Nephron progenitor cell (in vitro differentiated cells): ENCODE measurements around the gene KLF7.

Source experiments
- DNase-seq: peaks from one replicate; pipeline ENCODE4 v3.0.0; 2021
- H3K27ac Mint-ChIP-seq: 2 replicates; pipeline ENCODE4 v1.8.0; 2021; ENCODE audit warnings: mild to moderate bottlenecking, moderate library complexity, mixed read lengths
- H3K27me3 Mint-ChIP-seq: 2 replicates; pipeline ENCODE4 v1.8.0; 2021; ENCODE audit warnings: mild to moderate bottlenecking, low read depth, mixed read lengths; ENCODE audit not compliant: poor library complexity
- H3K36me3 Mint-ChIP-seq: 2 replicates; pipeline ENCODE4 v1.8.0; 2021; ENCODE audit warnings: low read depth, mixed read lengths
- H3K4me1 Mint-ChIP-seq: 2 replicates; pipeline ENCODE4 v1.8.0; 2021; ENCODE audit warnings: mixed read lengths
- H3K4me3 Mint-ChIP-seq: 2 replicates; pipeline ENCODE4 v1.8.0; 2021; ENCODE audit warnings: mild to moderate bottlenecking, moderate library complexity, mixed read lengths
- H3K9me3 Mint-ChIP-seq: 2 replicates; pipeline ENCODE4 v1.8.0; 2021; ENCODE audit warnings: mild to moderate bottlenecking, moderate library complexity, mixed read lengths
- TF ChIP-seq, protein P1 (sequence below): fragments of 200-600 bp; sonication (generic); IDR thresholded peaks from 2 replicates; pipeline ENCODE4 v1.5.0; 2021; ENCODE audit warnings: antibody characterized with exemption

KLF7 gene

DNA sequence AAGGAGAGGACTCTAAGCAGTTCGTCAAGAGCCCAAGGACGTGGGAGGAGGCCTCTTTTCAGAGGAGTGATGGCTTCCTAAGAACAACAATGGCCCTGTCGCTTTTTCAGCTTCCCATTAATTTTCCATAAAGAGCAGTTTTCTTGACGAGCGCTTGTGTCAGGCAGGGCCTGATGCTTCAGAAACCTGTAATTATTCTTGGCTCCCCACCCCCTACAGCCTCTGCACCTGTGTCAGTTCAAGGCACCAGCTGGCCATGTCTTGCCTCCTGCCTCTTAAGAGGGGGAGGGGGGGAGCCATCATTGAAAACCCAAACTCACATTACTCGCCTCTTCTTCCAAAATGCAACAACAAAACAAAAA lies 32.3 kb downstream of the KLF7 start:
- Mint-ChIP-seq H3K4me3 (peak overlapping the region; percentile 72), H3K36me3 (peaks cover 40% of the 10 kb centered on the region), H3K4me1 (peaks cover 71% of the 10 kb centered on the region), H3K9me3 (peaks cover 38% of the 10 kb centered on the region), H3K27ac (peak overlapping the region; percentile 98), H3K27me3 (no peaks in the 10 kb centered on the region)
- TF ChIP-seq, protein P1, sequence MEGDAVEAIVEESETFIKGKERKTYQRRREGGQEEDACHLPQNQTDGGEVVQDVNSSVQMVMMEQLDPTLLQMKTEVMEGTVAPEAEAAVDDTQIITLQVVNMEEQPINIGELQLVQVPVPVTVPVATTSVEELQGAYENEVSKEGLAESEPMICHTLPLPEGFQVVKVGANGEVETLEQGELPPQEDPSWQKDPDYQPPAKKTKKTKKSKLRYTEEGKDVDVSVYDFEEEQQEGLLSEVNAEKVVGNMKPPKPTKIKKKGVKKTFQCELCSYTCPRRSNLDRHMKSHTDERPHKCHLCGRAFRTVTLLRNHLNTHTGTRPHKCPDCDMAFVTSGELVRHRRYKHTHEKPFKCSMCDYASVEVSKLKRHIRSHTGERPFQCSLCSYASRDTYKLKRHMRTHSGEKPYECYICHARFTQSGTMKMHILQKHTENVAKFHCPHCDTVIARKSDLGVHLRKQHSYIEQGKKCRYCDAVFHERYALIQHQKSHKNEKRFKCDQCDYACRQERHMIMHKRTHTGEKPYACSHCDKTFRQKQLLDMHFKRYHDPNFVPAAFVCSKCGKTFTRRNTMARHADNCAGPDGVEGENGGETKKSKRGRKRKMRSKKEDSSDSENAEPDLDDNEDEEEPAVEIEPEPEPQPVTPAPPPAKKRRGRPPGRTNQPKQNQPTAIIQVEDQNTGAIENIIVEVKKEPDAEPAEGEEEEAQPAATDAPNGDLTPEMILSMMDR = no peak
- DNase-seq = no peak

DNA sequence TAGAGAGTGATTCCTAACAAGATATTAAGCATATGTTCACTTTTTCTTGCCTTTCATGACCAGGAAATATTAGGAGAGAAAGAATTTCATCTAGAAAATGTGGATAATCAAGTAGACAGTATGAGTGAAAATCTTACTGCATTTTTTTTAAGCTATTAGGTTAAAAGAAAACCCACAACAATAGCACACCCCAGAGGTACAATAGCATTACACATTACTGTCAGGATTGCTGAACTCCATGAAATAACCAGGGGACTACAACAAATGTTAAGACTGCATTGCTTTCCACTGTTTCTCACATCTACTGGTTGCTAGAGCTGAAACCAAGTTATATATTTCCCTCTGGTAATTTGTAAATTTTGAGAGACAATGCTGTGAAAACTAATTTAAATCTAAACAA lies 33.7 kb downstream of the KLF7 start:
- peaks cover 57% of the 10 kb centered on the region for H3K4me1 Mint-ChIP-seq
- peaks cover 54% of the 10 kb centered on the region for H3K36me3 Mint-ChIP-seq
- DNase-seq = no peak
- H3K27ac Mint-ChIP-seq = peak overlapping the region; percentile 43
- TF ChIP-seq, protein P1 = no peak
- H3K9me3 Mint-ChIP-seq = peaks cover 50% of the 10 kb centered on the region
- no peak overlapping the region for H3K4me3 Mint-ChIP-seq
- no peaks in the 10 kb centered on the region for H3K27me3 Mint-ChIP-seq

DNA sequence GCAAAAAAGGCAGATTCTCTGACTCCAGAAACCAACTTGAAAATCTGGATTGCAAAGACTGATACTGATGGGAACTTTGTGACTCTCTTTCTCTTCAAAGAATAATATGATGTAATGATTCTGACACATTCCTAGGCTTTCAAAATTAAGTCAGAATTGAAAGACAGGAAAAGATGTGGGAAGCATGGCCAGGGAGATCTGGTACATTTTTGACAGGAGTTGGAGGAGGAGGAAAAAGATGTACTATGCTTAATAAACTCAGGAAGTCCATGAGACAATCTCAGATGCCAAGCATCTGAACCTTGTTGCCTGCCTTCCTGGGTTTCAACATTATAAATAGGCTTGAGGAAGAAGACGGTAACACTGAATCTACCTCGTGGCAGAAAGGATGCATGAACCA lies 34.2 kb downstream of the KLF7 start:
- H3K27ac Mint-ChIP-seq = no peak overlapping the region
- peaks cover 58% of the 10 kb centered on the region for H3K36me3 Mint-ChIP-seq
- no peak overlapping the region for H3K4me3 Mint-ChIP-seq
- H3K27me3 Mint-ChIP-seq = no peaks in the 10 kb centered on the region
- TF ChIP-seq, protein P1 = no peak
- no peak for DNase-seq
- H3K4me1 Mint-ChIP-seq = peaks cover 53% of the 10 kb centered on the region
- H3K9me3 Mint-ChIP-seq = peaks cover 55% of the 10 kb centered on the region

GRCh38 chr2:207130958-207131521 lies 34.7 kb downstream of the KLF7 start:
- H3K36me3 Mint-ChIP-seq = peaks cover 64% of the 10 kb centered on the region
- H3K4me3 Mint-ChIP-seq = no peak overlapping the region
- peaks cover 60% of the 10 kb centered on the region for H3K9me3 Mint-ChIP-seq
- no peak for DNase-seq
- no peak overlapping the region for H3K27ac Mint-ChIP-seq
- TF ChIP-seq, protein P1 = no peak
- H3K4me1 Mint-ChIP-seq = peaks cover 47% of the 10 kb centered on the region
- H3K27me3 Mint-ChIP-seq = no peaks in the 10 kb centered on the region

DNA sequence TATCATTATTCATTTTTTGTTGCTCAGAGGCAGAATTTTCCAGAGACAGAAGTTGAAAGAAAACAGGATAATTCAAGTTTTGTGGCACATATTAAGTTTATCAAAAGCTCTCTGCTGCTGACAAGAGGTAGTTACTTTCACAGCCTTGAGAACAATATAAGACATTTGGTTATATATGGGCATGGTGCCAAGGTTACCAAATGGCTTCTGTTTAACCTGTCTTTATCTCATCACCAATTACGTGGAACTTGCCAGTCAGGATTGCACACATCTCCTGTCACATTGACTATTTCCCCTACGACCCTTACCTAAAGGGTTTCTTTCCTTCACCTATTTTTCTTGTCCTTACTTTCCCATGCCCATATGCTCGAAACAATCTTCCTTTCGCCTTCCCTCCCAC lies 35.9 kb downstream of the KLF7 start:
- H3K9me3 Mint-ChIP-seq = peaks cover 61% of the 10 kb centered on the region
- TF ChIP-seq, protein P1 = no peak
- no peaks in the 10 kb centered on the region for H3K27me3 Mint-ChIP-seq
- H3K27ac Mint-ChIP-seq = no peak overlapping the region
- peaks cover 36% of the 10 kb centered on the region for H3K4me1 Mint-ChIP-seq
- H3K4me3 Mint-ChIP-seq = no peak overlapping the region
- peaks cover 69% of the 10 kb centered on the region for H3K36me3 Mint-ChIP-seq
- DNase-seq = no peak

DNA sequence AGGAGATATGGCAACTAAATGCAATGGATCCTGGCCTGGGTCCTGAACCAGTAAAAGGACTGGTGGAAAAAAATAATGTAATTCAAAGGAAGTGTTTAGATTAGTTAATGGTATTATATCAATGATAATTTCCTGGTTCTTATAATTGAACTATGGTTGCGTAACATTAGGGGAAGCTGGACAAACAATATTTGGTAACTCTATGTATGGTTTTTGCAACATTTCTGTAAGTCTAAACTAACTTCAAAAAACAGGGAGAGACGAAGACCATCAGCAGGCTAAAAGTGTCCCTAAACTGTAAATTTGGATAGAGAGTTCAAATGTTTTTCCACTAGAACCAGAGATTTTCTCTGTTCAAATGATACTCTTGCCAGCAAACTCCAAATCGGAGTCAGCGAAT lies 36.9 kb downstream of the KLF7 start:
- no peak for DNase-seq
- Mint-ChIP-seq H3K4me3 (no peak overlapping the region), H3K36me3 (peaks cover 79% of the 10 kb centered on the region), H3K4me1 (peaks cover 36% of the 10 kb centered on the region), H3K9me3 (peaks cover 61% of the 10 kb centered on the region), H3K27ac (no peak overlapping the region), H3K27me3 (no peaks in the 10 kb centered on the region)
- TF ChIP-seq, protein P1 = no peak
